ENCODE measurements around the gene FRMD4A.

GRCh38 chr10:14080795-14081194, 249.9 kb downstream of the FRMD4A start:
- TF ChIP-seq CTCF (IDR thresholded peaks at IDR 0.05) = no peak
- no peak for TF ChIP-seq POLR2A (IDR thresholded peaks at IDR 0.05)

All from heart left ventricle (tissue), 13 donors.